Epithelial cell of prostate (primary cell): ENCODE results near the gene DISP3.

ENCODE experiments used
- DNase-seq: peaks from one replicate; pipeline ENCODE4 v3.0.0-alpha.2; 2011; ENCODE audit warnings: low read depth, low spot score
- H3K27ac ChIP-seq: fragments of 450-650 bp; 2 replicates; pipeline ENCODE4 v1.5.1; 2017; ENCODE audit warnings: mild to moderate bottlenecking

The DISP3 gene

GRCh38 chr1:11507309-11507708 is 28.4 kb downstream of the DISP3 start:
- DNase-seq = no peak
- H3K27ac ChIP-seq = no peak overlapping the region

DNA sequence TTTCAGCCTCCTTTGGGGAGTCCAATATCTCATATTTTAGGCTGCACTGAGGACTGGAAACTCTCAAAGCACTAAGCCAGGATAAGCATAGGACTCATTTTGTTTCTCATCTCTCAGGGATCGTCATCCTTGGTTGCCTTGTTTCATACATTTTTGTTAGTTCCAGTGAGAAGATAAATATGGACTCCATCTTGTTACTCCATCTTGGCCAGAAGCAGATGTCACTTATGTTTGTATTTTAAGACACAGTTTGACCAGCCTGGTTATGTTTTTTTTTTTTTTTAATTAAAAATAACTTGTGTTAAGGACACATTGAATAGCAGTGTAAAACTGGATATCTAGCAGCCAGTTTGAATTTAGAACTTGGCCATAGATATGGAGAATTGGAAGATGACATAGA is 34.7 kb downstream of the DISP3 start:
- no peak for DNase-seq
- H3K27ac ChIP-seq = no peak overlapping the region

- H3K27ac ChIP-seq = no peak overlapping the region
- DNase-seq = no peak
These were observed 35.4 kb downstream of the DISP3 start for GRCh38 chr1:11514366-11514765.

GRCh38 chr1:11515368-11516300 is 36.7 kb downstream of the DISP3 start:
- no peak for DNase-seq
- no peak overlapping the region for H3K27ac ChIP-seq

DNA sequence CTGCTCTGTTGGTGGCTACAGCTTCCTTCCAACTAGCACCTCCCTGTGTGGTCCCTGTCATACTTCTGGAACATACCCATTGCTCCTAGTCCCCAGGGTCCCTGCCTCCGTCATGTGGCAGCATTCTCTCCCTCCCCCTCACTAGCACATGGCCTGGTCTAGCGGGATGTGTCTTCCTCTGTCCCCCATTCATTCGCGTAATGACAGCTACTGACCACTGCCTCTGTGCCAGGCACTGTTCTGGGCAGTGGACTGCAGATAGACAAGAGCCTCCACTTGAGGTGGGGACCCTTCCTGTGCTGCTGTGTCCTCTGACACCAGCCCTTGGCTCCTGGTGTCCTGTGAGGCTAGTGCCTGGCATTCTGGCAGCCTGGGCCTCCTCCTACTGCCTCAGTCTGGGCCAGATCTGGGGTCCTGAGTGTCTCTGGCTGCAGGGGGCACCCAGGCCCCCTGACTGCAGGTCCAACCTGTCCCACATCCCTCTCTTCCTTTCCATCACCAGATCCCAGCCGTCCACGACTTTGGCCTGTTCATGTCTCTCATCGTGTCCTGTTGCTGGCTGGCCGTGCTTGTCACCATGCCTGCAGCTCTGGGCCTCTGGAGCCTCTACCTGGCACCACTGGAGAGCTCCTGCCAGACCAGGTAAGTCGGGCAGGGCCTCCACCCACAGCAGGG is 38.1 kb downstream of the DISP3 start:
- DNase-seq = no peak
- H3K27ac ChIP-seq = no peak overlapping the region

DNA sequence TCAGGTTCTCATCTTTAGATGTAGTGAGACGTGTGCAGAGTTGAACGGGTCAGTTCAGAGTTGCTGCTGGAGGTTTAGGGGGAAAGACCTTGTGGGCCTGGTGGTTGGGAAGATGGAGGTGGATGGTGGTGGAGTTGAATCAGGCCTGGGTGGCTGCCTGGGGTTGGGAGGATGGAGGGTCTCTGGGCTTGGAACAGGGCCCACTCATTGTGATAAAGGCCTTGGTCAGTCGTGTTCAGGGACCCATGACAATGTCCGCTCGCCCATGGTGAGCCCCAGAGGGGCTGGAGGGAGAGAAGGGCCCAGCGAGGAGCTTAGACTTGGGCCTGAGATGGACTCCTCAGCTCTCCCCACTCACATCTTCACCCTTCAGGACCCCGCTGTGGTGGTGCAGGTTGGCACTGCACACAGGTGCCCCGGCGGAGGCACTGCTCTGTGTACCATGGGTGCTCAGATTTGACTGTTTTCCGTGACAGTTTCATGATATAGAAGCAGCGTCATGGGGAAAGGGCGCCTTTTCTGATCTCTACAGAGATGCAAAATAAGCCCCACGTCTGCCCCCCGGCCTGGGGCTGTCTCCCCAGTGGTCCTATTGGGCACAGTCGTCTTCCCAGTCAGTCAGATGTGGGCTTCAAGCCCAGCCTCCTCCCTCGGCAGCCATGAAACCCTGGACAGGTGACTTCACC is 39.2 kb downstream of the DISP3 start:
- no peak for DNase-seq
- H3K27ac ChIP-seq = no peak overlapping the region

- no peak overlapping the region for H3K27ac ChIP-seq
- DNase-seq = no peak
These were observed 40.1 kb downstream of the DISP3 start for GRCh38 chr1:11518791-11519628.

GRCh38 chr1:11519629-11520031 is 40.7 kb downstream of the DISP3 start:
- H3K27ac ChIP-seq = no peak overlapping the region
- no peak for DNase-seq

- DNase-seq = no peak
- H3K27ac ChIP-seq = no peak overlapping the region
These were observed 41.7 kb downstream of the DISP3 start for GRCh38 chr1:11520531-11521233.

DNA sequence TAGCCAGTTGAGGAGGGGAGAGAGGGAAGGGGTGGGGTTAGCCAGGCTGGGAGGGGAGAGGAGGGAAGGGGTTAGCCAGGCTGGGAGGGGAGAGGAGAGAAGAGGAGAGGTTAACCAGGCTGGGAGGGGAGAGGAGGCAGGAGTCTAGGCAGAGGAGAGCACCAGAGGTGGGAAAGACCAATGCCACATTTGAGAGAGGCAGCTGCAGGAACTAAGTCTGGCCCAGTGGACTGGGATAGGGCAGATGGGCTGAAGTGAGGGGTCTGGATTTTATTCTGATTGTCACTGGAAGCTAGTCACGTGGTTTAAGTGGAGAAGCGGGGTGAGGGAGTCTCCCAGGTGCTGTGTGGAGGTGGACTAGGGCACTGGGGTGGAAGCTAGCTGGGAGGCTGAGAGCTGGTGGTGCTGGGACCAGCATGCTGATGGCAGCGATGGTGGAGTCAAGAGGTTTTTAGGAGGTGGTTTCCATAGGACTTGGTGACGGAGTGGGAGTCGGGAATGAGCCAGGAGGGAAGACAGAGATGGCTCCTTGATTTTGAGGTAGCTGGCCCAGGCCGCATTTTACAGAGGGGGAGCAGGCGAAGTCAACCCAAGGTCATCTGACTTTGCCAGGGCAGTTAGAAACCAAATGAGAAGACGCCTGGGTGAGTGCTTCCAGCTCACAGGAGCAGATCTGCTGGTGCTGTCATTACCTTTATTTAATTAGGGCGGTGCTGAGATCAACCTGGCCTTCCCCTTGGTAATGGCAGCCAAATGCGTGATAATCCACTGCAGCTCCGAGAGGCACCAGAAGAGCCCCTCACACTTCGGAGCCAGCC is 42.8 kb downstream of the DISP3 start:
- no peak overlapping the region for H3K27ac ChIP-seq
- no peak for DNase-seq

DNA sequence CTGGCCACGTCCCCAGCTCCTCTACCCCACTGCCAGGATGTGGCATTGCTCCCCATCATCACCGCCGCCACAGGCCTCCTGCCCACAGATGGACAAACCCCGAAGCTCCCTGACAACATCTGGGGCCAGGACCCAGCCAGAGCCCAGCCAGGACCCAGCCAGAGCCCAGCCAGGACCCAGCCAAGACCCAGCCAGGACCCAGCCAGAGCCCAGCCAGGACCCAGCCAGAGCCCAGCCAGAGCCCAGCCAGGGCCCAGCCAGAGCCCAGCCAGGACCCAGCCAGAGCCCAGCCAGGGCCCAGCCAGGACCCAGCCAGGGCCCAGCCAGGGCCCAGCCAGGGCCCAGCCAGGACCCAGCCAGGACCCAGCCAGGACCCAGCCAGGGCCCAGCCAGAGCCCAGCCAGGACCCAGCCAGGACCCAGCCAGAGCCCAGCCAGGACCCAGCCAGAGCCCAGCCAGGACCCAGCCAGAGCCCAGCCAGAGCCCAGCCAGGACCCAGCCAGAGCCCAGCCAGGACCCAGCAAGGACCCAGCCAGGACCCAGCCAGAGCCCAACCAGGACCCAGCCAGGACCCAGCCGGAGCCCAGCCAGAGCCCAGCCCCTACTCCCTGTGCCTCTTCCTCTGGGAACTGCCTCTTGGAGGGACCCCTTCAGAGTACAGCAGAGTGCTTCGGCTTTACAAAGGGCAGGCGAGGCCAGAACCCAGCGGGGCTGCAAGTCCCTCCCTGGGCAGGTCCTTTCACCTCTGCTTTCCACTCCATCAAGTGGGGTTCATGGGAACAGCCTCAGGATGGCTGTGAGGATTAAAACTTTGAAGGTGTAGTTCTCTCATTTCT is 43.7 kb downstream of the DISP3 start:
- no peak overlapping the region for H3K27ac ChIP-seq
- no peak for DNase-seq

- no peak overlapping the region for H3K27ac ChIP-seq
- DNase-seq = no peak
These were observed 44.3 kb downstream of the DISP3 start for GRCh38 chr1:11523261-11523660.

DNA sequence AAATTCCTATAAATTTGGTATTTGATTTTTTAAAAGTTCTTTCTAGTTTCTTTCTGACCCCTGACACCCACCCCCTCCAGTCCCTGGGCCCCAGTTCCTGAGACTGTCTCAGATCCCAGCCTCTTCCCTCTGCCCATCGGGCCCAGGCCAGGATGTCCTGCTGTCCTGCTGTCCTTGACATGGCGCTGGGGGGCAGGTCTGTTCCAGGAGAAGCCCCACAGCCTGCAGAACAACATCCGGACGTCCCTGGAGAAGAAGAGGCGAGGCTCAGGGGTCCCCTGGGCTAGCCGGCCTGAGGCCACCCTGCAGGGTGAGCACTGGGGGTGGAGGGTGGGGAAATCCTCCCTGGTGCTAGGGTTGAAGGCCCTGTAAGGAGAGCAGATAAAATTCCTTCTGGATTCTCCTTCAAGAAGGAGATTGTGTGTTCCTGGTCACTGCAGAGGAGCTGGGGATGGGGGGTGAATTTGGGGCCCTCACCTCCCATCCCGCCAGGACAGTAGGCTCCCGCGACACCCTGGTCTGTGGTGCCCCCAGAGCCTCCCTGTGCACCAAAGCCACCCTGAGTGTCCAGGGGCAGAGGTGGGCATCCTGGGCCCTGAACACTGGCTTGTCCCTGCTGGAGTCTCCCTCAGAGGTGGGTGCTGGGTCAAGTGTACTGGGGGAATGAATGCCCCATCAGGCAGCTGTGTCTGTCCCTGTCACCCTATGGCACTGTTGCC is 45.0 kb downstream of the DISP3 start:
- no peak for DNase-seq
- H3K27ac ChIP-seq = no peak overlapping the region

- no peak overlapping the region for H3K27ac ChIP-seq
- no peak for DNase-seq
These were observed 45.7 kb downstream of the DISP3 start for GRCh38 chr1:11524465-11525150.

GRCh38 chr1:11525151-11525505 is 46.2 kb downstream of the DISP3 start:
- no peak for DNase-seq
- no peak overlapping the region for H3K27ac ChIP-seq

DNA sequence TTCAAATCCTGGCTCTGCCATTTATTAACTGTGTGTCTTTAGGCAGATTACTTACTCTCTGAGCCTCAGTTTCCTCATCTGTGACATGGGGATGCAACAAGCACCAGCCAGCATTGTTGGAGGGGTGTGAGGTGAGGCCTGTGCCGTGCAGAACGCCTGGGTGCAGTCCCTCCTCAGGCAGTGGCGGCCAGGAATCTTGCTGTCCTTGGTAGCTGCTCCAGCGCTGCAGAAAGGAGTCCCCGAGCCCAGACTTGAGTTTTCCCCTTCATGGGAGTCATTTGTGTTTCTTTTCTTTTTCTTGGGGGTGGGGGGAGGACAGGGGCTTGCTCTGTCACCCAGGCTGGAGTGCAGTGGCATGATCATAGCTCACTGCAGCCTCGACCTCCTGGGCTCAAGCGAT is 46.6 kb downstream of the DISP3 start:
- H3K27ac ChIP-seq = no peak overlapping the region
- DNase-seq = no peak
